Stomach (tissue), 4 donors: ENCODE data around the gene GFRA3.

Experiments used
- POLR2A ChIP-seq, 4 donors: fragments of 450-650 bp; IDR thresholded peaks; one replicate each; pipeline ENCODE4 v1.6.1; 2016; ENCODE audit warnings: antibody characterized with exemption in 4 of 4, control low read depth in 2 of 4, mild to moderate bottlenecking in 1 of 4, moderate library complexity in 1 of 4
- TF ChIP-seq, protein P1 (sequence below), 7 experiments: fragments of 450-650 bp in 4 of 7; fragments of 200-600 bp in 3 of 7; sonication (generic) in 3 of 7; IDR thresholded peaks; one replicate each; pipeline ENCODE4 v1.5.1; 2016 to 2019; ENCODE audit warnings: antibody characterized with exemption in 7 of 7, control low read depth in 2 of 7, mild to moderate bottlenecking in 1 of 7

- TF ChIP-seq, protein P1, sequence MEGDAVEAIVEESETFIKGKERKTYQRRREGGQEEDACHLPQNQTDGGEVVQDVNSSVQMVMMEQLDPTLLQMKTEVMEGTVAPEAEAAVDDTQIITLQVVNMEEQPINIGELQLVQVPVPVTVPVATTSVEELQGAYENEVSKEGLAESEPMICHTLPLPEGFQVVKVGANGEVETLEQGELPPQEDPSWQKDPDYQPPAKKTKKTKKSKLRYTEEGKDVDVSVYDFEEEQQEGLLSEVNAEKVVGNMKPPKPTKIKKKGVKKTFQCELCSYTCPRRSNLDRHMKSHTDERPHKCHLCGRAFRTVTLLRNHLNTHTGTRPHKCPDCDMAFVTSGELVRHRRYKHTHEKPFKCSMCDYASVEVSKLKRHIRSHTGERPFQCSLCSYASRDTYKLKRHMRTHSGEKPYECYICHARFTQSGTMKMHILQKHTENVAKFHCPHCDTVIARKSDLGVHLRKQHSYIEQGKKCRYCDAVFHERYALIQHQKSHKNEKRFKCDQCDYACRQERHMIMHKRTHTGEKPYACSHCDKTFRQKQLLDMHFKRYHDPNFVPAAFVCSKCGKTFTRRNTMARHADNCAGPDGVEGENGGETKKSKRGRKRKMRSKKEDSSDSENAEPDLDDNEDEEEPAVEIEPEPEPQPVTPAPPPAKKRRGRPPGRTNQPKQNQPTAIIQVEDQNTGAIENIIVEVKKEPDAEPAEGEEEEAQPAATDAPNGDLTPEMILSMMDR (IDR thresholded peaks at IDR 0.05): no peak
- no peak for TF ChIP-seq POLR2A (IDR thresholded peaks at IDR 0.05)
Observed at GRCh38 chr5:138274189-138274853, at the start of gene GFRA3.
